HepG2 (cell line): Measurements from ENCODE around the gene CCDC85C. TPM values are rescaled to one million over a fixed set of nuclear protein-coding genes. Genes with fewer than 3 reads are reported as not detected.

Source experiments
- ASH2L ChIP-seq: fragments of 300-600, 200-600 bp; sonication (generic); IDR thresholded peaks from 2 replicates; pipeline ENCODE4 v1.7.0; 2017; ENCODE audit warnings: low read depth, mild to moderate bottlenecking, moderate library complexity, mixed read lengths, low read length; ENCODE audit not compliant: insufficient read length
- DR1 ChIP-seq: sonication (generic); formaldehyde crosslinking; IDR thresholded peaks from 2 replicates; pipeline ENCODE4 v1.8.0; 2021; ENCODE audit warnings: mild to moderate bottlenecking, missing genetic modification reagents, inconsistent platforms
- FLYWCH1 ChIP-seq: sonication (generic); formaldehyde crosslinking; IDR thresholded peaks from 2 replicates; pipeline ENCODE4 v1.8.1; 2023; ENCODE audit warnings: mild to moderate bottlenecking, missing genetic modification reagents
- FOXO1 ChIP-seq: sonication (generic); formaldehyde crosslinking; IDR thresholded peaks from 2 replicates; pipeline ENCODE4 v1.4.0; 2020; ENCODE audit warnings: missing genetic modification reagents
- HES4 ChIP-seq: sonication (generic); formaldehyde crosslinking; IDR thresholded peaks from 2 replicates; pipeline ENCODE4 v1.9.0; 2021; ENCODE audit warnings: mild to moderate bottlenecking, missing genetic modification reagents, borderline replicate concordance
- HNF4G ChIP-seq, 2 experiments: sonication (generic) in 1 of 2; formaldehyde crosslinking in 1 of 2; IDR thresholded peaks; 2 replicates each; pipeline versions ENCODE4 v1.4.0 to v1.6.1; 2011 to 2020; ENCODE audit warnings: borderline replicate concordance in 2 of 2, low read depth in 2 of 2, mild to moderate bottlenecking in 2 of 2, low read length in 1 of 2, missing genetic modification reagents in 1 of 2, moderate library complexity in 1 of 2
- HNRNPUL1 ChIP-seq: fragments of 200-400 bp; formaldehyde crosslinking; IDR thresholded peaks from 2 replicates; pipeline ENCODE4 v1.6.1; 2017; ENCODE audit warnings: low read depth, mild to moderate bottlenecking, low read length, moderate library complexity
- JARID2 ChIP-seq: sonication (generic); formaldehyde crosslinking; IDR thresholded peaks from 2 replicates; pipeline ENCODE4 v1.8.1; 2023; ENCODE audit warnings: missing genetic modification reagents, inconsistent platforms; ENCODE audit not compliant: insufficient replicate concordance
- MLXIP ChIP-seq: sonication (generic); formaldehyde crosslinking; IDR thresholded peaks from 2 replicates; pipeline ENCODE4 v1.9.0; 2021; ENCODE audit warnings: missing genetic modification reagents, borderline replicate concordance
- RFX3 ChIP-seq: IDR thresholded peaks from 2 replicates; pipeline ENCODE4 v1.6.1; 2016; ENCODE audit warnings: missing biosample characterization, missing genetic modification reagents
- SATB2 ChIP-seq: sonication (generic); formaldehyde crosslinking; IDR thresholded peaks from 2 replicates; pipeline ENCODE4 v1.5.0; 2020; ENCODE audit warnings: missing genetic modification reagents
- SMAD1 ChIP-seq: sonication (generic); formaldehyde crosslinking; IDR thresholded peaks from 2 replicates; pipeline ENCODE4 v1.4.0; 2020; ENCODE audit warnings: missing genetic modification reagents, low read depth, mild to moderate bottlenecking, borderline replicate concordance
- THAP11 ChIP-seq: IDR thresholded peaks from 2 replicates; pipeline ENCODE4 v1.6.1; 2016; ENCODE audit warnings: missing biosample characterization, missing genetic modification reagents
- XRCC5 ChIP-seq: fragments of 200-400 bp; formaldehyde crosslinking; optimal IDR thresholded peaks from 2 replicates; pipeline ENCODE3; 2017; ENCODE audit warnings: mild to moderate bottlenecking, low read length
- ZMYM4 ChIP-seq: sonication (generic); formaldehyde crosslinking; IDR thresholded peaks from 2 replicates; pipeline ENCODE4 v1.8.1; 2023; ENCODE audit warnings: mild to moderate bottlenecking, missing genetic modification reagents
- ZNF331 ChIP-seq: sonication (generic); formaldehyde crosslinking; IDR thresholded peaks from 2 replicates; pipeline ENCODE4 v1.4.0; 2020; ENCODE audit warnings: missing genetic modification reagents
- ZNF383 ChIP-seq: sonication (generic); formaldehyde crosslinking; IDR thresholded peaks from 2 replicates; pipeline ENCODE4 v1.4.0; 2020; ENCODE audit warnings: missing genetic modification reagents, mild to moderate bottlenecking, borderline replicate concordance
- ZNF709 ChIP-seq: sonication (generic); formaldehyde crosslinking; IDR thresholded peaks from 2 replicates; pipeline ENCODE4 v1.5.0; 2020; ENCODE audit warnings: mild to moderate bottlenecking, missing genetic modification reagents
- ZNF720 ChIP-seq: sonication (generic); formaldehyde crosslinking; IDR thresholded peaks from 2 replicates; pipeline ENCODE4 v1.4.0; 2020; ENCODE audit warnings: missing genetic modification reagents
- ZNF737 ChIP-seq: sonication (generic); formaldehyde crosslinking; IDR thresholded peaks from 2 replicates; pipeline ENCODE4 v1.5.0; 2020; ENCODE audit warnings: missing genetic modification reagents, mild to moderate bottlenecking, borderline replicate concordance
- ZNF841 ChIP-seq: sonication (generic); formaldehyde crosslinking; IDR thresholded peaks from 2 replicates; pipeline ENCODE4 v1.8.1; 2023; ENCODE audit warnings: missing genetic modification reagents, borderline replicate concordance
- ZSCAN12 ChIP-seq: sonication (generic); formaldehyde crosslinking; IDR thresholded peaks from 2 replicates; pipeline ENCODE4 v1.9.0; 2021; ENCODE audit warnings: mild to moderate bottlenecking, missing genetic modification reagents
- polyA plus RNA-seq, 8 experiments: library from polyadenylated mRNA; depleted of rRNA in 3 of 8; stranded (reverse) in 7 of 8; unstranded in 1 of 8; fragments of >200 nt; fragmentation: Illumina TruSeq in 4 of 8; extraction: Trizol in 4 of 8; gene quantifications; 2 replicates each; pipeline versions ENCODE4 v1.2.1 to v1.2.3, GENCODE V29; 2011 to 2016; ENCODE audit warnings: low read depth in 4 of 8, missing spikeins in 1 of 8, mixed read lengths in 1 of 8; ENCODE audit not compliant: insufficient read depth in 1 of 8
- total RNA-seq, 5 experiments: library from RNA; depleted of rRNA; stranded (reverse); fragments of >200 nt; fragmentation: Illumina TruSeq; extraction: Trizol; gene quantifications; 2 replicates each; pipeline ENCODE4 v1.2.3, GENCODE V29; 2016; ENCODE audit warnings: low read depth in 1 of 5
- TF ChIP-seq, protein P1 (sequence below): sonication (generic); formaldehyde crosslinking; IDR thresholded peaks from 2 replicates; pipeline ENCODE4 v1.5.0; 2020; ENCODE audit warnings: missing genetic modification reagents
- TF ChIP-seq, protein P2 (sequence below): sonication (generic); formaldehyde crosslinking; IDR thresholded peaks from 2 replicates; pipeline ENCODE4 v1.4.0; 2020; ENCODE audit warnings: mild to moderate bottlenecking, missing genetic modification reagents
- TF ChIP-seq, protein P3 (sequence below): IDR thresholded peaks from 2 replicates; pipeline ENCODE4 v1.6.1; 2016; ENCODE audit warnings: missing compliant biosample characterization, missing genetic modification reagents, borderline replicate concordance

Gene CCDC85C
- total and polyA plus RNA-seq, 2 of the 13 experiments (the other 11 are each of a cell fraction or from before 2014, with no cell fraction given) = 18.8 to 43.8 TPM

- TF ChIP-seq XRCC5 = no peak
- no peak for TF ChIP-seq HES4 (CRISPR knock-in tag)
- no peak for TF ChIP-seq ZNF737 (CRISPR knock-in tag)
- TF ChIP-seq, protein P1, sequence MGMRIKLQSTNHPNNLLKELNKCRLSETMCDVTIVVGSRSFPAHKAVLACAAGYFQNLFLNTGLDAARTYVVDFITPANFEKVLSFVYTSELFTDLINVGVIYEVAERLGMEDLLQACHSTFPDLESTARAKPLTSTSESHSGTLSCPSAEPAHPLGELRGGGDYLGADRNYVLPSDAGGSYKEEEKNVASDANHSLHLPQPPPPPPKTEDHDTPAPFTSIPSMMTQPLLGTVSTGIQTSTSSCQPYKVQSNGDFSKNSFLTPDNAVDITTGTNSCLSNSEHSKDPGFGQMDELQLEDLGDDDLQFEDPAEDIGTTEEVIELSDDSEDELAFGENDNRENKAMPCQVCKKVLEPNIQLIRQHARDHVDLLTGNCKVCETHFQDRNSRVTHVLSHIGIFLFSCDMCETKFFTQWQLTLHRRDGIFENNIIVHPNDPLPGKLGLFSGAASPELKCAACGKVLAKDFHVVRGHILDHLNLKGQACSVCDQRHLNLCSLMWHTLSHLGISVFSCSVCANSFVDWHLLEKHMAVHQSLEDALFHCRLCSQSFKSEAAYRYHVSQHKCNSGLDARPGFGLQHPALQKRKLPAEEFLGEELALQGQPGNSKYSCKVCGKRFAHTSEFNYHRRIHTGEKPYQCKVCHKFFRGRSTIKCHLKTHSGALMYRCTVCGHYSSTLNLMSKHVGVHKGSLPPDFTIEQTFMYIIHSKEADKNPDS (CRISPR knock-in tag) = no peak
- TF ChIP-seq ZNF331 (CRISPR knock-in tag) = no peak
- TF ChIP-seq FOXO1 (CRISPR knock-in tag) = no peak
- peak; percentile 24; the same call in 1 of the 2 replicates for TF ChIP-seq ZMYM4 (CRISPR knock-in tag)
- TF ChIP-seq MLXIP (CRISPR knock-in tag) = no peak
- TF ChIP-seq ASH2L = no peak
- TF ChIP-seq JARID2 (CRISPR knock-in tag) = no peak
- TF ChIP-seq ZNF720 (CRISPR knock-in tag) = no peak
- TF ChIP-seq, protein P2, sequence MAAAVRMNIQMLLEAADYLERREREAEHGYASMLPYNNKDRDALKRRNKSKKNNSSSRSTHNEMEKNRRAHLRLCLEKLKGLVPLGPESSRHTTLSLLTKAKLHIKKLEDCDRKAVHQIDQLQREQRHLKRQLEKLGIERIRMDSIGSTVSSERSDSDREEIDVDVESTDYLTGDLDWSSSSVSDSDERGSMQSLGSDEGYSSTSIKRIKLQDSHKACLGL (CRISPR knock-in tag) = no peak; the same call in 1 of the 2 replicates
- TF ChIP-seq, protein P3, sequence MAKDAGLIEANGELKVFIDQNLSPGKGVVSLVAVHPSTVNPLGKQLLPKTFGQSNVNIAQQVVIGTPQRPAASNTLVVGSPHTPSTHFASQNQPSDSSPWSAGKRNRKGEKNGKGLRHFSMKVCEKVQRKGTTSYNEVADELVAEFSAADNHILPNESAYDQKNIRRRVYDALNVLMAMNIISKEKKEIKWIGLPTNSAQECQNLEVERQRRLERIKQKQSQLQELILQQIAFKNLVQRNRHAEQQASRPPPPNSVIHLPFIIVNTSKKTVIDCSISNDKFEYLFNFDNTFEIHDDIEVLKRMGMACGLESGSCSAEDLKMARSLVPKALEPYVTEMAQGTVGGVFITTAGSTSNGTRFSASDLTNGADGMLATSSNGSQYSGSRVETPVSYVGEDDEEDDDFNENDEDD (CRISPR knock-in tag) = no peak; the same call in 1 of the 2 replicates
- no peak for TF ChIP-seq ZNF709
- 0 out of 2 replicates have a peak, but pooled peaks have one; percentile 33 for TF ChIP-seq THAP11
- TF ChIP-seq FLYWCH1 (CRISPR knock-in tag) = no peak
- TF ChIP-seq RFX3 (CRISPR knock-in tag) = no peak
- TF ChIP-seq DR1 (CRISPR knock-in tag) = no peak; the same call in 1 of the 2 replicates
- no peak for TF ChIP-seq SATB2 (CRISPR knock-in tag)
- no peak for TF ChIP-seq HNRNPUL1
- no peak for TF ChIP-seq ZNF841
- TF ChIP-seq SMAD1 = no peak
- no peak for TF ChIP-seq ZNF383 (CRISPR knock-in tag)
- TF ChIP-seq ZSCAN12 (CRISPR knock-in tag) = no peak
- 0 out of 2 replicates have a peak, but pooled peaks have one; percentile 4 for TF ChIP-seq HNF4G (IDR thresholded peaks at IDR 0.05; ENCODE audit: borderline replicate concordance, low read depth, low read length)
- no peak for TF ChIP-seq HNF4G (CRISPR knock-in tag; IDR thresholded peaks at IDR 0.05; ENCODE audit: borderline replicate concordance, low read depth)
Observed at GRCh38 chr14:99604278-99604765, 315 bp upstream of the CCDC85C start (continued).
